SK-N-SH treated with all-trans-retinoic acid at 6 μM for 48 hours (cell line): ENCODE measurements around the gene CCT6B.

Experiments
- ATAC-seq: fragments of 200-7000 bp; cut with Tn5 transposase; 3 replicates; pipeline ENCODE4 v1.9.1; 2020; ENCODE audit warnings: mild to moderate bottlenecking, moderate library complexity
- ARNTL ChIP-seq: fragments of 450-650 bp; formaldehyde crosslinking; IDR thresholded peaks from 2 replicates; pipeline ENCODE4 v1.5.0; 2020; ENCODE audit warnings: low read depth, mild to moderate bottlenecking, moderate library complexity, borderline replicate concordance
- BACH2 ChIP-seq: fragments of 250-450 bp; sonication (Bioruptor Pico); IDR thresholded peaks from 2 replicates; pipeline ENCODE4 v1.9.0; 2021; ENCODE audit warnings: mild to moderate bottlenecking, borderline replicate concordance
- CSDC2 ChIP-seq: fragments of 250-450 bp; sonication (Bioruptor Pico); IDR thresholded peaks from 2 replicates; pipeline ENCODE4 v1.5.0; 2020; ENCODE audit warnings: mild to moderate bottlenecking, moderate library complexity
- ESRRG ChIP-seq: fragments of 250-450 bp; sonication (Bioruptor Pico); IDR thresholded peaks from 2 replicates; pipeline ENCODE4 v1.6.1; 2021; ENCODE audit warnings: mild to moderate bottlenecking
- ISL1 ChIP-seq: fragments of 250-450 bp; sonication (Bioruptor Pico); IDR thresholded peaks from 2 replicates; pipeline ENCODE4 v2.1.2; 2022; ENCODE audit warnings: mild to moderate bottlenecking, moderate library complexity
- OSR1 ChIP-seq: fragments of 250-450 bp; sonication (Bioruptor Pico); IDR thresholded peaks from 2 replicates; pipeline ENCODE4 v1.8.0; 2022; ENCODE audit warnings: moderate library complexity, mild to moderate bottlenecking, inconsistent platforms
- PPARA ChIP-seq: fragments of 250-450 bp; sonication (Bioruptor Pico); IDR thresholded peaks from 2 replicates; pipeline ENCODE4 v1.5.0; 2020; ENCODE audit warnings: mild to moderate bottlenecking, borderline replicate concordance
- RARB ChIP-seq: fragments of 250-450 bp; sonication (Bioruptor Pico); IDR thresholded peaks from 2 replicates; pipeline ENCODE4 v1.8.0; 2021; ENCODE audit warnings: mild to moderate bottlenecking, moderate library complexity
- SNAI2 ChIP-seq: fragments of 250-450 bp; sonication (Bioruptor Pico); IDR thresholded peaks from 2 replicates; pipeline ENCODE4 v1.5.0; 2020; ENCODE audit warnings: mild to moderate bottlenecking, moderate library complexity
- TOX ChIP-seq: fragments of 250-450 bp; sonication (Bioruptor Pico); IDR thresholded peaks from 2 replicates; pipeline ENCODE4 v1.8.0; 2021; ENCODE audit warnings: mild to moderate bottlenecking, moderate library complexity, borderline replicate concordance
- ZC3H10 ChIP-seq: fragments of 250-450 bp; sonication (Bioruptor Pico); IDR thresholded peaks from 2 replicates; pipeline ENCODE4 v1.5.1; 2021; ENCODE audit warnings: mild to moderate bottlenecking, moderate library complexity
- ZFP3 ChIP-seq: fragments of 250-450 bp; sonication (Bioruptor Pico); IDR thresholded peaks from 2 replicates; pipeline ENCODE4 v1.5.0; 2020; ENCODE audit warnings: mild to moderate bottlenecking, moderate library complexity
- ZNF565 ChIP-seq: fragments of 450-650 bp; formaldehyde crosslinking; conservative IDR thresholded peaks from 2 replicates; pipeline ENCODE4 v1.5.0; 2020; ENCODE audit warnings: low read depth, mild to moderate bottlenecking, moderate library complexity
- ZNF70 ChIP-seq: fragments of 450-650 bp; formaldehyde crosslinking; IDR thresholded peaks from 2 replicates; pipeline ENCODE4 v1.5.0; 2020; ENCODE audit warnings: mild to moderate bottlenecking, moderate library complexity
- ZNF8 ChIP-seq: fragments of 450-650 bp; formaldehyde crosslinking; IDR thresholded peaks from 2 replicates; pipeline ENCODE4 v1.5.0; 2020; ENCODE audit warnings: mild to moderate bottlenecking, moderate library complexity
- TF ChIP-seq, protein P1 (sequence below): fragments of 250-450 bp; sonication (Bioruptor Pico); IDR thresholded peaks from 2 replicates; pipeline ENCODE4 v1.8.0; 2021; ENCODE audit warnings: low read depth, mild to moderate bottlenecking, moderate library complexity, borderline replicate concordance
- TF ChIP-seq, protein P2 (sequence below): fragments of 250-450 bp; sonication (Bioruptor Pico); IDR thresholded peaks from 2 replicates; pipeline ENCODE4 v1.5.1; 2021; ENCODE audit warnings: mild to moderate bottlenecking, moderate library complexity
- TF ChIP-seq, protein P3 (sequence below): fragments of 250-450 bp; sonication (Bioruptor Pico); IDR thresholded peaks from 2 replicates; pipeline ENCODE4 v1.8.0; 2020; ENCODE audit warnings: mild to moderate bottlenecking, moderate library complexity, borderline replicate concordance
- TF ChIP-seq, protein P4 (sequence below): fragments of 250-450 bp; sonication (Bioruptor Pico); IDR thresholded peaks from 2 replicates; pipeline ENCODE4 v1.5.0; 2020; ENCODE audit warnings: mild to moderate bottlenecking, moderate library complexity
- TF ChIP-seq, protein P5 (sequence below): fragments of 250-450 bp; sonication (Bioruptor Pico); IDR thresholded peaks from 2 replicates; pipeline ENCODE4 v1.5.1; 2020; ENCODE audit warnings: low read depth, mild to moderate bottlenecking, moderate library complexity

CCT6B gene

DNA sequence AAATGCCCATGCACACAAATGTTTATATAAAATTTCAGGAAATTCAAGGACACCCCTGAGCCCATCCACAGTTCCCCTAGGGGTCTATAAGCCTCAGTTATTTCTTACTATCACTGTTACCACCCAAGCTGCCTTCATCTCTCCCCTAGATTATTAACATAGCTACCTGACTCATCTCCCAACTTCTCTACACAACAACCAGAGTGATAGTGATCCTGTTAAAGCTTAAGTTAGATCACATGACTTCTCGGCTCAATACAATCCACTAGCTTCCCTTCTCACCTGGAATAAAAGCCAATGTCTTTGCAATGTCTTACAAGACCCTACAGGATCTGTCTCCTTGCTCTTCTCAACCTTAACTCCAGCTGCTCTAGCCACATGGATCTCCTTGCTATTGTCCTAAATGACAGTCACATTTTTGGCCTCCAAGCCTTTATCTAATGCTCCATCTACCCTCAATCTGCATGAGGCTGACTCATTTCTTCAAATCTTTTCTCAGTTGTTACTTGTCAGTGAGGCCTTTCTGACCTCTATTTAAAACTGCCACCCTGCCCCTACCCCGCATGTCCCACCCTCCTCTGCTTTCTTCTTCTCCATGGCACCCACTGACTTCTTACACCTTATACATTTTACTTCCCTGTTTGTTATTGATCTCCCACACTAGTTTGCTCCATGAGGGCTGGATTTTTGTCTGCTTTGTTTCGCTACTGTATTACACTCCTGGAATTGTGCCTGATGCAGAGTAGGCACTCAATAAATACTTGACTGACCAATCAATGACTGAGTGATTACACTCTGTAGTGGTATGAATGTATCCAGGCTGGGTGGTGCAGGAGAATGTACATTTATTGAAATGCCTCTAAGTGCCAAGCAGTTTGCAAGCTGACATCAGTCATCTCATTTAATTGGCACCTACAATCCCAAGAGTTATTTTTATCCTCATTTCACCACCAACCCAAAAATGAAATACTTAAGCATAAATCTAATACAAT is 13.8 kb upstream of the CCT6B start:
- TF ChIP-seq ESRRG (CRISPR knock-in tag) = no peak
- no peak for TF ChIP-seq TOX (CRISPR knock-in tag)
- TF ChIP-seq, protein P1, sequence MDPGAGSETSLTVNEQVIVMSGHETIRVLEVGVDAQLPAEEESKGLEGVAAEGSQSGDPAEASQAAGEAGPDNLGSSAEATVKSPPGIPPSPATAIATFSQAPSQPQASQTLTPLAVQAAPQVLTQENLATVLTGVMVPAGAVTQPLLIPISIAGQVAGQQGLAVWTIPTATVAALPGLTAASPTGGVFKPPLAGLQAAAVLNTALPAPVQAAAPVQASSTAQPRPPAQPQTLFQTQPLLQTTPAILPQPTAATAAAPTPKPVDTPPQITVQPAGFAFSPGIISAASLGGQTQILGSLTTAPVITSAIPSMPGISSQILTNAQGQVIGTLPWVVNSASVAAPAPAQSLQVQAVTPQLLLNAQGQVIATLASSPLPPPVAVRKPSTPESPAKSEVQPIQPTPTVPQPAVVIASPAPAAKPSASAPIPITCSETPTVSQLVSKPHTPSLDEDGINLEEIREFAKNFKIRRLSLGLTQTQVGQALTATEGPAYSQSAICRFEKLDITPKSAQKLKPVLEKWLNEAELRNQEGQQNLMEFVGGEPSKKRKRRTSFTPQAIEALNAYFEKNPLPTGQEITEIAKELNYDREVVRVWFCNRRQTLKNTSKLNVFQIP (CRISPR knock-in tag) = no peak
- TF ChIP-seq, protein P2, sequence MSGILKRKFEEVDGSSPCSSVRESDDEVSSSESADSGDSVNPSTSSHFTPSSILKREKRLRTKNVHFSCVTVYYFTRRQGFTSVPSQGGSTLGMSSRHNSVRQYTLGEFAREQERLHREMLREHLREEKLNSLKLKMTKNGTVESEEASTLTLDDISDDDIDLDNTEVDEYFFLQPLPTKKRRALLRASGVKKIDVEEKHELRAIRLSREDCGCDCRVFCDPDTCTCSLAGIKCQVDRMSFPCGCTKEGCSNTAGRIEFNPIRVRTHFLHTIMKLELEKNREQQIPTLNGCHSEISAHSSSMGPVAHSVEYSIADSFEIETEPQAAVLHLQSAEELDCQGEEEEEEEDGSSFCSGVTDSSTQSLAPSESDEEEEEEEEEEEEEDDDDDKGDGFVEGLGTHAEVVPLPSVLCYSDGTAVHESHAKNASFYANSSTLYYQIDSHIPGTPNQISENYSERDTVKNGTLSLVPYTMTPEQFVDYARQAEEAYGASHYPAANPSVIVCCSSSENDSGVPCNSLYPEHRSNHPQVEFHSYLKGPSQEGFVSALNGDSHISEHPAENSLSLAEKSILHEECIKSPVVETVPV (CRISPR knock-in tag) = no peak
- no peak for TF ChIP-seq PPARA (CRISPR knock-in tag)
- no peak for TF ChIP-seq ARNTL
- TF ChIP-seq ZFP3 (CRISPR knock-in tag) = no peak
- TF ChIP-seq, protein P3, sequence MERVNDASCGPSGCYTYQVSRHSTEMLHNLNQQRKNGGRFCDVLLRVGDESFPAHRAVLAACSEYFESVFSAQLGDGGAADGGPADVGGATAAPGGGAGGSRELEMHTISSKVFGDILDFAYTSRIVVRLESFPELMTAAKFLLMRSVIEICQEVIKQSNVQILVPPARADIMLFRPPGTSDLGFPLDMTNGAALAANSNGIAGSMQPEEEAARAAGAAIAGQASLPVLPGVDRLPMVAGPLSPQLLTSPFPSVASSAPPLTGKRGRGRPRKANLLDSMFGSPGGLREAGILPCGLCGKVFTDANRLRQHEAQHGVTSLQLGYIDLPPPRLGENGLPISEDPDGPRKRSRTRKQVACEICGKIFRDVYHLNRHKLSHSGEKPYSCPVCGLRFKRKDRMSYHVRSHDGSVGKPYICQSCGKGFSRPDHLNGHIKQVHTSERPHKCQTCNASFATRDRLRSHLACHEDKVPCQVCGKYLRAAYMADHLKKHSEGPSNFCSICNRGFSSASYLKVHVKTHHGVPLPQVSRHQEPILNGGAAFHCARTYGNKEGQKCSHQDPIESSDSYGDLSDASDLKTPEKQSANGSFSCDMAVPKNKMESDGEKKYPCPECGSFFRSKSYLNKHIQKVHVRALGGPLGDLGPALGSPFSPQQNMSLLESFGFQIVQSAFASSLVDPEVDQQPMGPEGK (CRISPR knock-in tag) = no peak
- no peak for TF ChIP-seq RARB (CRISPR knock-in tag)
- TF ChIP-seq BACH2 (CRISPR knock-in tag) = no peak
- no peak for TF ChIP-seq ZNF565
- no peak for TF ChIP-seq CSDC2
- TF ChIP-seq ISL1 (CRISPR knock-in tag) = no peak
- no peak for TF ChIP-seq SNAI2
- TF ChIP-seq ZNF70 (CRISPR knock-in tag) = no peak
- TF ChIP-seq ZC3H10 (CRISPR knock-in tag) = no peak
- no peak for TF ChIP-seq ZNF8 (CRISPR knock-in tag)
- no peak for ATAC-seq

DNA sequence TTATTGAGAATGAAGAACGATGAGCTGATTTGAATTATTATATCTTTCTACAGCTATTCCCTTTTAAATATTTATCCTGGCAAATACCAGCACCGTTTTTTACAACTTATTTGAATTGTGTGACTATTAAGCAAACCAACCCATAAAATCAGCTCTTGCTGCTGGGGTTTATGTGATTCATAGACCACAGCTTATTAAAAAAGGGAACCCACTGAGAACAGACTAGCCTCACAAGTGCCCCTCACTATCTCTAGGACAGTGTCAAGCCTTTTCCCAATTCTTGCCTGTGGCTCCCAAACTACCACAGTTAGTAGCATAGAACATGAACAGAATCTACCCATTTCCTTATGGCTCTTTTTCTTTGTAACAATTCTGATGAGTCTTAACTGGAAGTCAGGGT is 12.9 kb upstream of the CCT6B start:
- no peak for ATAC-seq
- TF ChIP-seq CSDC2 = no peak
- no peak for TF ChIP-seq TOX (CRISPR knock-in tag)
- TF ChIP-seq SNAI2 = no peak
- no peak for TF ChIP-seq ZNF8 (CRISPR knock-in tag)
- TF ChIP-seq, protein P4, sequence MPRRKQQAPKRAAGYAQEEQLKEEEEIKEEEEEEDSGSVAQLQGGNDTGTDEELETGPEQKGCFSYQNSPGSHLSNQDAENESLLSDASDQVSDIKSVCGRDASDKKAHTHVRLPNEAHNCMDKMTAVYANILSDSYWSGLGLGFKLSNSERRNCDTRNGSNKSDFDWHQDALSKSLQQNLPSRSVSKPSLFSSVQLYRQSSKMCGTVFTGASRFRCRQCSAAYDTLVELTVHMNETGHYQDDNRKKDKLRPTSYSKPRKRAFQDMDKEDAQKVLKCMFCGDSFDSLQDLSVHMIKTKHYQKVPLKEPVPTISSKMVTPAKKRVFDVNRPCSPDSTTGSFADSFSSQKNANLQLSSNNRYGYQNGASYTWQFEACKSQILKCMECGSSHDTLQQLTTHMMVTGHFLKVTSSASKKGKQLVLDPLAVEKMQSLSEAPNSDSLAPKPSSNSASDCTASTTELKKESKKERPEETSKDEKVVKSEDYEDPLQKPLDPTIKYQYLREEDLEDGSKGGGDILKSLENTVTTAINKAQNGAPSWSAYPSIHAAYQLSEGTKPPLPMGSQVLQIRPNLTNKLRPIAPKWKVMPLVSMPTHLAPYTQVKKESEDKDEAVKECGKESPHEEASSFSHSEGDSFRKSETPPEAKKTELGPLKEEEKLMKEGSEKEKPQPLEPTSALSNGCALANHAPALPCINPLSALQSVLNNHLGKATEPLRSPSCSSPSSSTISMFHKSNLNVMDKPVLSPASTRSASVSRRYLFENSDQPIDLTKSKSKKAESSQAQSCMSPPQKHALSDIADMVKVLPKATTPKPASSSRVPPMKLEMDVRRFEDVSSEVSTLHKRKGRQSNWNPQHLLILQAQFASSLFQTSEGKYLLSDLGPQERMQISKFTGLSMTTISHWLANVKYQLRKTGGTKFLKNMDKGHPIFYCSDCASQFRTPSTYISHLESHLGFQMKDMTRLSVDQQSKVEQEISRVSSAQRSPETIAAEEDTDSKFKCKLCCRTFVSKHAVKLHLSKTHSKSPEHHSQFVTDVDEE (CRISPR knock-in tag) = no peak
- TF ChIP-seq, protein P5, sequence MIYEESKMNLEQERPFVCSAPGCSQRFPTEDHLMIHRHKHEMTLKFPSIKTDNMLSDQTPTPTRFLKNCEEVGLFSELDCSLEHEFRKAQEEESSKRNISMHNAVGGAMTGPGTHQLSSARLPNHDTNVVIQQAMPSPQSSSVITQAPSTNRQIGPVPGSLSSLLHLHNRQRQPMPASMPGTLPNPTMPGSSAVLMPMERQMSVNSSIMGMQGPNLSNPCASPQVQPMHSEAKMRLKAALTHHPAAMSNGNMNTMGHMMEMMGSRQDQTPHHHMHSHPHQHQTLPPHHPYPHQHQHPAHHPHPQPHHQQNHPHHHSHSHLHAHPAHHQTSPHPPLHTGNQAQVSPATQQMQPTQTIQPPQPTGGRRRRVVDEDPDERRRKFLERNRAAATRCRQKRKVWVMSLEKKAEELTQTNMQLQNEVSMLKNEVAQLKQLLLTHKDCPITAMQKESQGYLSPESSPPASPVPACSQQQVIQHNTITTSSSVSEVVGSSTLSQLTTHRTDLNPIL = no peak

DNA sequence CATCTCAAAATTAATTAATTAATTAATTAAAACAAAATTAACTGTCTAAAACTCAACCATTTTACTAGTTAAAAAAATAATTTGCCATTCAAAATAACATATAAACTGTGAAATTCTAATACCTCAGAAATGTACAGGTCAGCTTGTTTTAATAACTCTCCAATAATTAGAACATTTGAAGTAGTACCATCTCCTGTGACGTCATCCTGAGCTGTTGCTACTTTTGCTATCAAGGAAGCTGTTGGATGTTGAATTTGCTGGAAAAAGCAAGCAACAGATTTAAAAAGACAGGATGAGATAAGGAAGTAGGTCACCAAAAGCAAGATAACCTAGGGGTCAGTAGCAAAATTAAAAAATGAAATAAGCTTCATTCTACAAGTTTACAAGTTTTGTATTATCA is 2.8 kb downstream of the CCT6B start:
- no peak for ATAC-seq
- no peak for TF ChIP-seq OSR1 (CRISPR knock-in tag)
- no peak for TF ChIP-seq ZNF70 (CRISPR knock-in tag)
- no peak for TF ChIP-seq ZNF565
- no peak for TF ChIP-seq ISL1 (CRISPR knock-in tag)
- TF ChIP-seq RARB (CRISPR knock-in tag) = no peak
- TF ChIP-seq SNAI2 = no peak
- TF ChIP-seq, protein P2 (CRISPR knock-in tag) = no peak
- TF ChIP-seq, protein P3 (CRISPR knock-in tag) = no peak
- no peak for TF ChIP-seq ZNF8 (CRISPR knock-in tag)
- TF ChIP-seq, protein P4 (CRISPR knock-in tag) = no peak
